Ammon's horn (tissue), 1 donor: ENCODE data around the gene FAM47C.
"Not testable (repeated sequence)": the region's sequence is repeated elsewhere in the genome, so short reads cannot be mapped to it uniquely, and the experiment has no call there.

ENCODE experiments used
- DNase-seq: peaks from one replicate; pipeline ENCODE4 v3.0.0-alpha.2; 2016; ENCODE audit warnings: low spot score

The FAM47C gene

DNA sequence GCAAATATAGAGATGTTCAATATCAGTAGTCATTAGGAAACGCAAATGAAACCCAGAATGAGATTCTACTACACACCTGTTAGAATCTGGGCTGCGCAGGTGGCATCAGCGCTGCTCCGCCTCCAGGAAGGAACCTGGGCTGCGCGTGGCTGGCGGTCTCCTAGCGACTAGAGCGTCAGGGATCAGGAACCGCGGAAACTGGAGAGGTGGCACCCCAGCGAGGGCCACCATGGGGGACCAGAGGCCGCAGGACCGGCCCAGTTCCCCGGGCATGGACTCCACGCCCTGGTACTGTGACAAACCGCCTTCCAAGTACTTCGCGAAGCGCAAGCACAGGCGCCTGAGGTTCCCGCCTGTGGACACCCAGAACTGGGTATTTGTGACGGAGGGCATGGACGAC is at the start of gene FAM47C:
Gene FAM47C, plus strand, starts transcription at position 185 of the 400 bp plus-strand sequence. Its CDS starts 45 bp downstream, at position 230.
- not testable (repeated sequence) for DNase-seq

DNA sequence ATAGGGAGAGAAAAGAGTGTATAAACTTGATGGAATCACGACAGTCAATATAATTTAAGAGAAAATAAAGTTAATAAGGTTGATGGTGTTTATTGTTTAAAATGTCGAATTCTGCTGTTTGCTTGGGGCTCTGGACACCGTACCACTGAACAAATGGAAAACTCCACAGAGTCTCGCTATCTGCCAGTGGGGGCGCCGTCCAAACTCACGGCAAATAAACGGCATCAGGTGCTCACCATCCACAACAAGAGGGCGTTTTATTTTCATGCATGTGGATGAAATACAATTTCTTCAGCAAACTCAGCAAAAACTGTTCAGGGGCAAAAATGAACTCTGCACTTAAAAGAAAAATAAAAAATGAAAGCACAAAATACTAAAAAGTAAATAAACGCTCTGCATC is 46.6 kb upstream of the FAM47C start:
- DNase-seq: peak; percentile 4

- DNase-seq: no peak
These were observed 44.9 kb upstream of the FAM47C start for GRCh38 chrX:36963069-36963808.

DNA sequence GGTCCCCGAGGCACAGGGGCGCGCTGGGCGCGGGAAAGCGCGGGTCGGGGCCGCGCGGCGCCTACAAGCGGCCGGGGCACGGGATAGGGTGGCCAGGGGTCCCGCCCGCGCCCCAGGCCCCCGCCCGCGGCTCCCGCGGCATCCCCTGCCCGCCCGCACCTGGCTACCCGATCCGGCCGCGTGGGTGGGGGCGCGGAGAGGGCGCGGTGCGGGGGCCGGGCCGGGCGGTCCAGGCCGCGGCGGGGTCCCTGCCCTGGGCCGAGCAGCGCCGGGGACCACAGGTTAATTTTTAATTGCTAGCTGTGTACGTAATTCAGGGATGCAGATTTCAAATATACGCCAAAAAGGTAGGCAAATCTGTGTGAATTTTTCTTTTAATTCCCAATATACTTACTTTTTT is 44.3 kb upstream of the FAM47C start:
- no peak for DNase-seq

- no peak for DNase-seq
These were observed 34.6 kb upstream of the FAM47C start for GRCh38 chrX:36973575-36973974.

- peak; percentile 54 for DNase-seq
These were observed 33.3 kb upstream of the FAM47C start for GRCh38 chrX:36974911-36975310.

DNA sequence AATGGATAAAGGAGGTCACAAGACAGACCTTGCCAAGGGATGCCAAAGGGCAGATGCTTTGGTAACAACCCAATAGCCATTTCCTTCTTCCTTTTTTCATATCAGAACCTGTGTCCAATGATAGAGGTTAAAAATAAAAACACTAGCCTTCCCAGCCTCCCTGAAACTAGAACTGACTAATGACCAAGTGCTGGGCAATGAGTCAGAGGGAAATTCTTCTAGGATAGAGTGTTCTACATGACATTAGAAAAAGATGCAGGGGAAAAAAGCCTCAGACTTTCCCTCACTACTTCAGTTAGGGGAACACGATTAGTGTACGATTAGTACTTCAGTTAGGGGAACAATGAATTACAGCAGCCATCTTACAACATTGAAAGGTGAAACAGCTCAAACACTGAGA is 29.3 kb upstream of the FAM47C start:
- DNase-seq: no peak

DNA sequence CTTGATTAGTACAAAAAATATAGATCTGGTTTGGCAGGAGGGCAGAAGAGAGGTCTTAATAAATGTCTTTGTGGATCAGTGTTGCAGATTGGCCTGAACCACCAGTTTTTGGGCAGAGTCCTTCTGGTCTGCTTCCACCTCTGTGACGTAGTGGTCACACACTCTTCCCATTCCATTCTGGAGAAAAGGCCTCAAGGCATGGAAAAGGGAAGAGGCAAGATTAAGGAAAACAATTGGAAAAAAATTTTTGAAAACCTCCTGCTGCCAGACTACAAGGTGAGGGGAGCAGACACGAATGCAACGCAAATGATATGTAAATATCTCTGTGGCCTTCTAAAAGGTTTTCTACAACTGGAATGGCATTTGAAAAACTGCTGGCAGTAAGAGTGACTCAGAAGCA is 24.3 kb upstream of the FAM47C start:
- no peak for DNase-seq

GRCh38 chrX:36985416-36986209 is 22.6 kb upstream of the FAM47C start:
- DNase-seq: not testable (repeated sequence)

DNA sequence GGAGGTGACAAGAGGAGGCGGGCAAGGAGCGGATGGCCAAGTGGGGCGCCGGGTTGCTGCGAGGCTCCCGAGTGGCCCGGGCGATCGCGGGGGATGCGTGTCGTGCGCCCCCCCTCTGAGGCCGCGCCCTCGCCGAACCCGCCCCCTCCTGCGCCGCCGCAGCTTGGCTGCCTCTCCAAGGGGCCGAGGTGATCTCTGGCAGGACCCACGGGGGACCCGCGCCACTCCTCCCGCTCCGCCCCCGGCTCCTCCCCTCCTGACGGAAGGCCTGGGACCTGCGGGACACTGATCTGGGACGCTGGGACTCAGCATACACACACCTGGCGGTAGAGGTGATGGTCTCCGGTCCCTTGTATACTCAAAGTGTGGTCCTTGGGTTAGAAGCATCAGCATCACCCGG is 21.9 kb upstream of the FAM47C start:
- no peak for DNase-seq

- not testable (repeated sequence) for DNase-seq
These were observed 21.0 kb upstream of the FAM47C start for GRCh38 chrX:36987212-36987611.

GRCh38 chrX:37000140-37000539 is 8.0 kb upstream of the FAM47C start:
- no peak for DNase-seq

DNA sequence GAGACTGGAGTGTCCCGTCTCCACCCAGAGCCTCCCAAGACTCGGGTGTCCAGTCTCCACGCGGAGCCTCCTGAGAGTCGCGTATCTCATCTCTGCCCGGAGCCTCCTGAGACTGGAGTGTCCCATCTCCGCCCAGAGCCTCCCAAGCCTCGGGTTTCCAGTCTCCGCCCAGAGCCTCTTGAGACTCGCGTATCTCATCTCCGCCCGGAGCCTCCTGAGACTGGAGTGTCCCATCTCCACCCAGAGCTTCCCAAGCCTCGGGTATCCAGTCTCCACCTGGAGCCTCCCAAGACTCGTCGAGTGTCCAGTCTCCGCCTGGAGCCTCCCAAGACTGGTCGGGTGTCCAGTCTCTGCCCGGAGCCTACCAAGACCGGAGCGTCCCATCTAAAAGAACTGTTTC is 2.3 kb downstream of the FAM47C start:
- no peak for DNase-seq

- not testable (repeated sequence) for DNase-seq
These were observed 26.1 kb downstream of the FAM47C start for GRCh38 chrX:37034260-37034659.

DNA sequence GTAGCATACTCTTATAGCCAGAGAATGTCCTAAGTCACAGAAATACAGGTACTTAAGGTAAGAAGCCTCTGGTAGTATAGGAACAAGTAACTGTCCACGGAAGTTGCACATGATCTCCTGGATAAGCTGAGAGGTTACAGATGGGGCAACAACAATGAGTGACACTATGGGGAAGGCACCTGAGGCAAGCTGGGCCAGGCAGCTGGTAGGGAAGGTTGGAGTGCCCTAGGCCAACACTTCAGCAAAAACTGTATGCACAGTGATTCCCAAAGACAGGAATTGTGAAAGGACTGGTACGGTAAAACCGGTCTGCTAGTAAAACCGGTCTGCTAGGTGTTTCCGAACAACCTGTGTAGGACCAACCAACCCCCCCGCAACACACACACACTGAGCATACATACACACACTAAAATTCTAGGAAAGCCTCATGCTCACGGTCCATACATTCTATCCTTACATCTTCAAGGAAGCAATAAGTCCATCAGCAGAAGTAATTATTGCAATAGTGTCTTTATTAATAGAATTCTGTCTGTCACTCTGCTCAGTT is 28.6 kb downstream of the FAM47C start:
- DNase-seq: not testable (repeated sequence)

DNA sequence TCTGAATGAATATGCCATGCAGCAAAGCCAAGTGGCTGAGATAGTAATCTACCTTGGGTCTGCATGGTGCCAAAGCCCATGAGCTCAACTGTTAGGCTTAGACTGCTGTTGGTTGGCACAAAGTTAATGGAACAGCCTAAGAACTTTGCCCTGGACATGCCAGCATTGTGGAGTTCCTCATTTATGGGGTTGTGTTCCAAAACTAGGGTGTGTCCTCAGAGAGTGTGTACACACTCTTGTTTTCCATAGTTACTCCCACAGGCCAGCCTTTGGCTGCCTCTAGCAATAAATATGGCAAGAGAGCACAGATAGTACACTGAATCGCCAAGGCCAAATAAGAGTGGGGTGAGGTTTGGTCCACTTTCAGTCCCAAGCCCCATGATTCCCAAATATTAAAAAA is 30.6 kb downstream of the FAM47C start:
- not testable (repeated sequence) for DNase-seq

GRCh38 chrX:37042956-37043885 is 35.1 kb downstream of the FAM47C start:
- DNase-seq: not testable (repeated sequence)

DNA sequence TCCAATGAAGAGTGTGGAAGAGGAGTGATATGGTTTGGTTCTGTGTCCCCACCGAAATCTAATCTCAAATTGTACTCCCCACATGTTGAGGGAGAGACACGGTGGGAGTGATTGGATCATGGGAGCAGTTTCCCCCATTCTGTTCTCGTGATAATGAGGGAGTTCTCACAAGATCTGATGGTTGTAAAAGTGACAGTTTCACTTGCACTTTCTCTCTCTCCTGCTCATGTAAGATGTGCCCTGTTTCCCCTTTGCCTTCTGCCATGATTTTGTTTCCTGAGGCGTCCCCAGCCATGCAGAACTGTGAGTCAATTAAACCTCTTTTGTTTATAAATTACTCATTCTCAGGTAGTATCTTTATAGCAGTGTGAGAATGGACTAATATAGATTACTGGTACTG is 39.6 kb downstream of the FAM47C start:
- DNase-seq: no peak

DNA sequence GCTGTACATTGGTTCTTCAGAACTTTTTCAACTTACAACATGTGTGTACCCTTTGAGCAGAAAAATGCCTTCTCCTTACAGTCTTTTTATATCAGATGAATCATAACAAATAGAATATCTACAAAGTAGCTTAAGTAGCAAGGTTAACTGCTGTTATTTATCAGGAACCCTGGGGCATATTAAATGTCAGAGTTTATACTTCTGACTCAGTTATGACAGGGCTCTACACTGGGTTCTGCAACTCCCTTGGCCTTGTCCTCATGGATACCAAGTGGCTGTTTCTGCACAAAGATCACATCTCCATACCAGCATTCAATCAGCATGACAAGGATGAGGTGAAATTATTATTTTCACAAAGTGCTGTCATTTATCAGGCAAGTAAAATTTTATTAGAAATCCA is 49.4 kb downstream of the FAM47C start:
- DNase-seq: not testable (repeated sequence)

- peak; percentile 40 for DNase-seq
These were observed 52.8 kb downstream of the FAM47C start for GRCh38 chrX:37060999-37061398.
